Uterus (tissue), 2 donors: Measurements from ENCODE around the gene GRK3.

Source experiments
- POLR2A ChIP-seq, 2 donors: fragments of 450-650 bp; IDR thresholded peaks; one replicate each; pipeline ENCODE4 v1.6.1; 2016; ENCODE audit warnings: antibody characterized with exemption in 2 of 2, mild to moderate bottlenecking in 1 of 2, moderate library complexity in 1 of 2
- TF ChIP-seq, protein P1 (sequence below), 4 experiments: fragments of 200-600 bp in 2 of 4; fragments of 450-650 bp in 2 of 4; sonication (generic) in 2 of 4; IDR thresholded peaks; one replicate each; pipeline ENCODE4 v1.5.1; 2016 to 2019; ENCODE audit warnings: antibody characterized with exemption in 4 of 4, mild to moderate bottlenecking in 2 of 4, moderate library complexity in 1 of 4

DNA sequence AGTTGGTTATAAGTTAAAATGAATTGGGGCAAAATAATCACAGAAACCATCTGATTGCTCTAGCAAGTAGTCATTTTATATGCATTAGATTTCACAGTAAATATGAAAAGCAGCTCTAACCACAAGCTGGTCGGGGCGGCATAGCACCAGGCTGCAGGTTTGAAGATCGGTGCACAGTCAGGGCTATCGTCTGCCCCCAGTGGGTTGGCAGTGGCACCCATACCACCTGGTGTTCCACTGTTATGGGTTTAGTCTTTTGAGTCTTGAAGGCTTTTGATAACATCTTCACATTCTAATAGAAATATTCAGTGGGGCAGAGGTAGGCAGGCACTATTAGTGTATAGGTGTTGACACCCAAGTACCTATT lies 62.1 kb downstream of the GRK3 start:
- TF ChIP-seq, protein P1, sequence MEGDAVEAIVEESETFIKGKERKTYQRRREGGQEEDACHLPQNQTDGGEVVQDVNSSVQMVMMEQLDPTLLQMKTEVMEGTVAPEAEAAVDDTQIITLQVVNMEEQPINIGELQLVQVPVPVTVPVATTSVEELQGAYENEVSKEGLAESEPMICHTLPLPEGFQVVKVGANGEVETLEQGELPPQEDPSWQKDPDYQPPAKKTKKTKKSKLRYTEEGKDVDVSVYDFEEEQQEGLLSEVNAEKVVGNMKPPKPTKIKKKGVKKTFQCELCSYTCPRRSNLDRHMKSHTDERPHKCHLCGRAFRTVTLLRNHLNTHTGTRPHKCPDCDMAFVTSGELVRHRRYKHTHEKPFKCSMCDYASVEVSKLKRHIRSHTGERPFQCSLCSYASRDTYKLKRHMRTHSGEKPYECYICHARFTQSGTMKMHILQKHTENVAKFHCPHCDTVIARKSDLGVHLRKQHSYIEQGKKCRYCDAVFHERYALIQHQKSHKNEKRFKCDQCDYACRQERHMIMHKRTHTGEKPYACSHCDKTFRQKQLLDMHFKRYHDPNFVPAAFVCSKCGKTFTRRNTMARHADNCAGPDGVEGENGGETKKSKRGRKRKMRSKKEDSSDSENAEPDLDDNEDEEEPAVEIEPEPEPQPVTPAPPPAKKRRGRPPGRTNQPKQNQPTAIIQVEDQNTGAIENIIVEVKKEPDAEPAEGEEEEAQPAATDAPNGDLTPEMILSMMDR (IDR thresholded peaks at IDR 0.05), result no peak
- no peak for TF ChIP-seq POLR2A (IDR thresholded peaks at IDR 0.05)
